ENCODE data around the gene ATP2C2.

DNA sequence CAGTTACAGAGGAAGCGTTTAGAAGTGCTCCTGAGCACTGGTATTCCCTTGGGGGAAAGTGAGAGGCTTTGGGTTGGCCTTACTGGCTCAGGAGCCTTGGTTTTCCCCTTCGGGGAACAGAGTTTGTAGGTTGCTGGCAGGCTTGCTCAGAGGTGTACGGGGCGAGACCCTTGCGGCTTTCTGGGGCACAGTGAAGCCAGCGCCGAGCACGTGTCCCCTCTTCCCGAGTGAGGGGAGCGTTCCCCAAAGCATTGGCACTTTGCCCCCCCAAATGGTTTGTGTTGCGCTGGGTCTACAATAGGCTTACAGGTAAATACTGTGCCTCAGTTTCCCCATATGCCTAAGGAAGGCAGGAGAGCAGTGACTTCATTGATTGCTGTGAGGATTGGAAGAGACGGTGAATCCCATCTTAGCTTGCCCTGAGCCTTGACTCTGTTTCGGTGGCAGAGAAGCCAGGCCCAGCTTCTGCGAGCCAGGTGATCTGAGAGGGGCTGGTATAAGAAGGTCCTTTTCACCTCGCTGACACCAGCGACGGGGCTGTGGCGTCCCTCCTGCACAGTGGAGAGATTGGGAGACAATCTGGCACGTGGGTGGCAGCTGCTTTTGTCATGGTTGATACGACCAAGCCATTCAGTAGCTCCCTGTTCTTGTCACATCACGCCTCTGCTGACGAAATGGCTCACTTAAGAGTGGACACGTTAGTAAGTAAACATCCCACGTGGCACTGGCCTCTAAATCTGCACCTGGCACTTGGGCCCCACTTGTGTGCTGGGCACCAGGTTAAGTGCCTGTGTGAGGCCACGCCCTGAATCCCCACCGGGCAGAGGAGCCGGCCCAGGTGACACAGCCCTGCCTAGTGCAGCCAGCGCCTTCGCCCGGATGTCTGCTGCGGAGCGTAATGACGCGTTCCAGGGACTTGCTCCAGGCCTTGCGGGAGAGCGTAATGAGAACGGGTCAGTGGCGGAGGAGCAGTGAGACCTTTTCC is 81.1 kb downstream of the ATP2C2 start:
- TF ChIP-seq, protein P1, sequence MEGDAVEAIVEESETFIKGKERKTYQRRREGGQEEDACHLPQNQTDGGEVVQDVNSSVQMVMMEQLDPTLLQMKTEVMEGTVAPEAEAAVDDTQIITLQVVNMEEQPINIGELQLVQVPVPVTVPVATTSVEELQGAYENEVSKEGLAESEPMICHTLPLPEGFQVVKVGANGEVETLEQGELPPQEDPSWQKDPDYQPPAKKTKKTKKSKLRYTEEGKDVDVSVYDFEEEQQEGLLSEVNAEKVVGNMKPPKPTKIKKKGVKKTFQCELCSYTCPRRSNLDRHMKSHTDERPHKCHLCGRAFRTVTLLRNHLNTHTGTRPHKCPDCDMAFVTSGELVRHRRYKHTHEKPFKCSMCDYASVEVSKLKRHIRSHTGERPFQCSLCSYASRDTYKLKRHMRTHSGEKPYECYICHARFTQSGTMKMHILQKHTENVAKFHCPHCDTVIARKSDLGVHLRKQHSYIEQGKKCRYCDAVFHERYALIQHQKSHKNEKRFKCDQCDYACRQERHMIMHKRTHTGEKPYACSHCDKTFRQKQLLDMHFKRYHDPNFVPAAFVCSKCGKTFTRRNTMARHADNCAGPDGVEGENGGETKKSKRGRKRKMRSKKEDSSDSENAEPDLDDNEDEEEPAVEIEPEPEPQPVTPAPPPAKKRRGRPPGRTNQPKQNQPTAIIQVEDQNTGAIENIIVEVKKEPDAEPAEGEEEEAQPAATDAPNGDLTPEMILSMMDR (IDR thresholded peaks at IDR 0.05; ENCODE audit: low read depth, low read length) = no peak
- TF ChIP-seq POLR2A (IDR thresholded peaks at IDR 0.05; ENCODE audit: extremely low read depth, insufficient read length) = no peak
